GM12892 (cell line): ENCODE results near the gene ITGB4.

ENCODE experiments used
- POLR2A ChIP-seq: IDR thresholded peaks from 2 replicates; pipeline ENCODE4 v1.6.1; 2011; ENCODE audit warnings: low read depth, low read length, control low read depth
- TAF1 ChIP-seq: IDR thresholded peaks from 2 replicates; pipeline ENCODE4 v1.6.1; 2011; ENCODE audit warnings: low read depth, mild to moderate bottlenecking, control low read depth, low read length, borderline replicate concordance

DNA sequence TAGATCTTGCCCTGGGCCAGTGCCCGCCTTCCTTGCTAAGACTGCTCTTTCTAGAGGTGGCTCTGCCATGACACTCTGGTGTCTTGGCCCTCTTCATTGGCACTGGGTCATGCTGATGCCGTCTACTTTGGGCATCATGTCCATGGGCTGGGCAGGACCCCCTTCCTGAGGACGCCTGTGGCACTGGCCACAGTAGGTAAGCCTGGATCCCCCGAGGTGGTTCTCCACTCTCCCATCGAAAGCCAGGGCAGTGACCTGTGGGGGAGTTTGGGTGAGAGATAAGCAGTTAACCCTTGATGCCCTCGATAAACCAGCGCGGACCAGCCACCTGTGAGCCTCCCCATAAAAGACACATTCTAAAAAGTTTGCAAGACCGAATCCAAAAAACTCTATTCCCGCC lies 20.0 kb upstream of the ITGB4 start:
- no peak for TF ChIP-seq TAF1
- no peak for TF ChIP-seq POLR2A
